CD4-positive, alpha-beta T cell treated with Interleukin-2 at 100 ng/mL for 4 hours (primary cell): Measurements from ENCODE around the gene DYRK2.
"Not testable (repeated sequence)": the region's sequence is repeated elsewhere in the genome, so short reads cannot be mapped to it uniquely, and the experiment has no call there.

Experiments used
- DNase-seq: peaks from one replicate; pipeline ENCODE4 v3.0.0-alpha.2; 2020; ENCODE audit warnings: low spot score

DYRK2 gene

DNA sequence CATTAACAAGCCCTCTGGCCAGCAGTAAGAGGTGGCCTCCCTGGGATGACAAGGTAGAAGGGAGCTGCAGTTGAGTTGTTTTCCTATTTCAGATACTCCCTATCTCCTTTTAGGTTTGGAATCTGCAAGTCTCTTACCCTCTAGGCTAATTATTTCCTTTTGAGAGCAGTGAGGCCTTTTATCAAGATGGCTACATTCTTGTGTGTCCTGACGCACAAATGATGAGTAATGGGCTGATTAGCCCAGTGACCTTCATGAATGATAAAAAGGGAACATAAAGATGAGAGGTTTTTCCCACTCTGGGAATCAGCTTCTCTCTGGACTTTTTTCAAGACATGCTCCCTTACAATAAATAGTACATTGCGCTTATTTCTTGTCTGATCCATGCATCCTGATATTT, 22.9 kb downstream of the DYRK2 start:
- no peak for DNase-seq

DNA sequence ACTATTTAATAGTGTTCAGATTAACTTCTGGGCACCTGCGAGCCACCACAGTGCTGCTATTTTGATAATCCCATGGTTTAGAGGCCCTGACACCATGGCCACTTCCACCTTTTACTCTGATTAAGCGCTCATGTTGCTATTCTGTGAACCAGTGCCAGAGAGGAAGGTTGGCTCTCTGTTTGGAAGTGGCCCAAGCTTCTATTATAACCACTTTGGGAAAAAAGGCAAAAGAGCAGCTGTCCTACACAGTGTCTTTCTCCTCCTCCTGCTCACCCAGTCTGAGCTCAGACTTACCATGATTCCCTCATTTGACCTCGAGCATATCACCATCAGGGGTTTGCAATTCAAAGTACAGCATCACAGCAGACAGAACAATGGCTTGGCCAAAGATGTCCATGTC, 23.3 kb downstream of the DYRK2 start:
- no peak for DNase-seq

DNA sequence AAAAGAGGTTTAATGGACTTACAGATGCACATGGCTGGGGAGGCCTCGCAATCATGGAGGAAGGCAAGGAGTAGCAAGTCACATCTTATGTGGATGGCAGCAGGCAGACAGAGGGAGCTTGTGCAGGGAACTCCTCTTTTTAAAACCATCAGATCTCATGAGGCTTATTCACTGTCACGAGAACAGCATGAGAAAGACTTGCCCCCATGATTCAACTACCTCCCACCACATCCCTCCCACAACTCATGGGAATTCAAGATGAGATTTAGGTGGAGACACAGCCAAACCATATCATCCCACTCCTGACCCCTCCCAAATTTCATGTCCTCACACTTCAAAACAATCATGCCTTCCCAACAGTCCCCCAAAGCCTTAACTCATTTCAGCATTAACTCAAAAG, 24.0 kb downstream of the DYRK2 start:
- DNase-seq: not testable (repeated sequence)

DNA sequence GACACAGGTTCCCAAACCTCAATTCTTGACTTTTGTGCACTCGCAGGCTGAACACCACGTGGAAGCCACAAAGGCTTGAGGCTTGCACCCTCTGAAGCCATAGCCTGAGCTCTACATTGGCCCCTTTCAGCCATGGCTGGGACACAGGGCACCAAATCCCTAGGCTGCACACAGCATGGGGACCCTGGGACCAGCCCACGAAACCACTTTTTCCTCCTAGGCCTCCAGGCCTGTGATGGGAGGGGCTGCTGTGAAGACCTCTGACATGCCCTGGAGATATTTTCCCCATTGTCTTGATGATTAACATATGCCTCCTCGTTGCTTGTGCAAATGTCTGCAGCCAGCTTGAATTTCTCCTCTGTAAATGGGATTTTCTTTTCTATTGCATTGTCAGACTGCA, 25.0 kb downstream of the DYRK2 start:
- DNase-seq: not testable (repeated sequence)

DNA sequence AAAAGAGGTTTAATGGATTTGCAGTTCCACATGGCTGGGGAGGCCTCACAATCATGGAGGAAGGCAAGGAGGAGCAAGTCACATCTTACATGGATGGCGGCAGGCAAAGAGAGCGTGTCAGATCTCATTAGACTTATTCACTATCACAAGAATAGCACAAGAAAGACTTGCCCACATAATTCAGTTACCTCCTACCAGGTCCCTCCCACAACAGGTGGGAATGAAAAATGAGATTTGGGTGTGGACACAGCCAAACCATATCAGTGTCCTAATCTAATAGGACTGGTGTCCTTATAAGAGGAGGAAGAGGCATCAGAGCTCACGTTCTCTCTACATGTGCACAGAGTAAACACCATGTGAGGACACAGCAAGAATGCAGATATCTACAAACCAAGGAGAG, 25.9 kb downstream of the DYRK2 start:
- no peak for DNase-seq

DNA sequence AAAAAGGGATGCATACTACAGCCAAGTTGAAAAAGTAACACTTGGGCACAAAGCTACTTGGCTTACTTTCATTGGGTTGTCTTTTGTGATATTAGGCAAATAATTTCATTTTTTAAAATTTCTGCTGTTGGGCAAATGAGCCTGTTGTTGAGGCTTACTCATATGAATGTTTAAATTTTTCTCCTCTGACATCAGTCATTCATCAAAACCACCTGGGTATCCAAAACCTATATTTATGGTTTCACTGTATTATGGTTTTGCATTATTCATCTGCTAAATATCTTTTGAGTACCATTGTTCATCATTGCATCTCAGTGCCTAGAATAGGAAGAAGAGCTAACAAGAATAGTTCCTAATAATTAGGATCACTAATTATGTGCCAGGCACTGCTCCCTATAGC, 28.1 kb downstream of the DYRK2 start:
- no peak for DNase-seq

DNA sequence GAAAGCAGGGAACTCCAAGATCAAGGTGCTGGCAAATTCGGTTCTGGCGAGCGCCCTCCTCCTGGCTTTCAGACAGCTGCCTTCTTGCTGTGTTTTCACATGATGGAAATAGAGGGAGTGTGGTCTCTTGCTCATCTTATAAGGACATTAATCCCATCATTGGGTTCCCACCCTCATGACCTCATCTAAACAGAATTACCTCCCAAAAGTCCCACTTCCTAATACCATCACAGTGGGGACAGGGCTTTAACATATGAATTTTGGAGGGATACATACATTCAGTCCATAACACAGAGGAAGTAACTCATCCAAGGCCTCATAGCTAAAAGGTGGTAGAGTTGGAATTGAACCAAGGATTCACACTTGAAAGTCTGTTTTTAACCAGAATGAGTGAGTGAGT, 28.6 kb downstream of the DYRK2 start:
- DNase-seq: no peak

DNA sequence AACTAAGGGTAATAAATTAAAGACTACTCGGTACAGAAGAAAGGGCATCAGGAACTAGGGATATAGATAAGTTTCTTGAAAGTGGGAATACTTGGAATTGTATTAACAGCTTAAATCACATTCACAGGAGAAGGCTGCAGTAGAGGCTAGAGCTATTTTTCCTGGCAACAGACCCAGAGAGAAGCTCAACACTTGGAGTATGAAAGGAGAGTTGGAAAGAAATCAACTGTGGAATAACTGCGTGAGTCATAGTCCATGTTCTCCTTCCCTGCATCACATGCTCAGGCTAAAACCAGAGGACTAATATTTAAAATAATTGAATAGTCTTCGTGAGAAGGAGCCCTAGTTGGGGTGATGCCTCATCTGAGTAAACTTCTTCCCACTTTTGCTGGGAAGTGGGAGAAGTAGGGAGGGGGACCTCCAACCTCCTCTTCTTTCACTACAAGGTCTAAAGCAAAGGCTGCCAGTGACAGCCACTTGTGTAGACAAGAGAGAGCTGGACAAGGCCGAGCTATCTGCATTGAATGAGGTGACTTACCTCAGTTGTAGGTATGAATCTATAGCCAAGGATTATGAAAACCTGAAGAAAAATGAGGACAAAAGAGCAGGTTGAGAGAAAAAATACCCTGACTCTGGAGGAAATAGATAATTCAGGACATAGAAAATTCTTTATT, 32.7 kb downstream of the DYRK2 start:
- no peak for DNase-seq

DNA sequence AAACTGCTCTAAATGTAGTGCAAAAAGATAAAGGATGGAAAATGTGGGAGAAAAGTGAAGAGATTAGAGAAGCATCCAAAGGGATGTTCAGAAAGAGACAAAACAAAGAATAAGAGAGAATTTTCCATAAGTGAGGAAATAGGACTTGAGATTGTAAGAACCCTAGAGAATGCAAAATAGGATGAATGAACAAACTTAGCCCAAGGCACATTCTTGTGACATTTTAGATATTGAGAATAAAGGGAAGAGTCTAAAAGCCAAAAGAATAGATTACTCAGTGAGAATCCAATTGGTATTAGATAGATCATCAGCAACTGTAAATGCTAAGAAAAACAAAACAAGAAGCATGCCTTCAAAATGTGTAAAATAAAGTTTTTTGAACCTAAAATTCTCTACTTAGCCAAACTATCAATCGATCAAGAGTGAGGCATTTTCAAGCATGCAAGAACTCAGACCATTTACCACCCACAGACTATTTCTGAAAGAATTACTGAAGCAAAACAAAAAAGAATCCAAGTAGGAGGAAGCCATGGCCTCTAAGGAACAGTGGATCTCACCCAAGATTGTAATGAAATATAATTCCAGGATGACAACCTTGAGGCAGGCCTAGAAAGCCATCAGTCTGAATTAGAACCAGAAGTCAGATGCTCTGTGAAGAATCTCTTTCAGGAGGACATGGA, 33.5 kb downstream of the DYRK2 start:
- no peak for DNase-seq

DNA sequence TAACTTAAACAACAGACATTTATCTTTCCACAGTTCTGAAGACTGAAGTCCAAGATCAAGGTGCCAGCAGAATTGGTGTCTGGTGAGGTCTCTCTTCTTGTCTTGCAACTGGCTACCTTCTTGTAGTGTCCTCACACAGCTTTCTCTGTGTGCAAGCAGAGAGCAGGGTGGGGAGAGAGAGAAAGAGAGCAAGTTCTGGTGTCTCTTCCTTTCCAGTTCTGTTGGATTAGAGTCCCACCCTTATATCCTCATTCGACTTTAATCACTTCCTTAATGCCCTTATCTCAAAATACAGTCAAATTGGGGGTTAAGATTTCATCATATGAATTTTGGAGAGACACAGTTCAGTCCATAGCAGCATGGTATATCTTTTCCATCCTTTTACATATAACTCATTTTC, 40.8 kb downstream of the DYRK2 start:
- DNase-seq: no peak

DNA sequence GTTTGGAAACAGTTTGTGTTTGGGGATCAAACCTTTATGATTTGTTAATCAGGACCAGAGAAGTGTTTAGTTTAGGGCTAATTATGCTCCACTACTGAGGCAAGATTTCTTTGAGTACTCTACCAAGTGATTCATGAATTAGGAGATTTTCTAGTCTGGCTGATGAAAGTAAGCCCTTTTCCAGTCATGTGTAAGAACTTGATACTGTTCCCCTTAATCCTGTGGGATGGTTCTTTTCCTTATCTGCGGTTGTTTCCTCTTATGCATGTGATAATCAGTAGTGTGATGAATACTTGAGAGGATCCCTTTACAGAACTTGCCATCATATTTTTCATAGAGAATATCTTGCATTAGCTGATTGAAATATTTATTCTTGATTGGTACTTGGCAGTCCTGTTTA, 42.1 kb downstream of the DYRK2 start:
- no peak for DNase-seq

DNA sequence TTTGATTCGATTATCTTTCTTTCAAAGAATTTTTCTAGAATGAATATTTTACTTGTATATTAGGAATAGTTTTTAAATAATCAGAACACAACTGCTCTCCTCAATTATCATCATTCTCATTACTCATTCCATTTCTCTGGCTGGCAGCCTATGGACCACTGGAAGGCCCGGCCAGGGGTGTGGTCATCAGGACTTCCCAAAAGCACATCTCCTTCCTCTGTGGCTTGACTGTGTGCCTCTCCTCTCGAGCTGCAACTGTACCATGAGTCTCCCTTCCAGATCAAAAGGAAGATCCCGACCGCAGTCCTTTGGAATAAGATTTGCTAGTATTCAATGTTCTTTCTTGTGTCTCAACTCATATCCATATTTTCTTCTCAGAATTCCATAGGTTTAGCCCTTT, 42.7 kb downstream of the DYRK2 start:
- no peak for DNase-seq

DNA sequence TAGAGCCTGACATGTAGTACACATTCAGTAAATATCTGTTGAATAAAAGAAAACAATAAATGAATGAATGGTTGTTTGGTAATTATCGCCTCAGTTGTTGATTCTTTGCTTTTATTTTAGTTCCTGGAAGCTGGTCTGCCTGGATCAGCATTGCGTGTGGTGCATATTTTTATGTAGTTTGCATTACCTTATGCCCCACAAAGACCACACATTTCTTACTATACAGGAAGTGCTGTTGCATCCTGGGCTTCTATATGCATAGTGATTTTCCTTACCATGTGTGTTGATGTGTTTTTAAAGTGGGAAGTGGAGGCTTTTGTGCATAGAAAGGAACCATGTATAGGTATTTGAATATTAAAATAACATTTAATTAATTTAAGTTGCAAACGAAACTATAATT, 43.6 kb downstream of the DYRK2 start:
- DNase-seq: no peak

DNA sequence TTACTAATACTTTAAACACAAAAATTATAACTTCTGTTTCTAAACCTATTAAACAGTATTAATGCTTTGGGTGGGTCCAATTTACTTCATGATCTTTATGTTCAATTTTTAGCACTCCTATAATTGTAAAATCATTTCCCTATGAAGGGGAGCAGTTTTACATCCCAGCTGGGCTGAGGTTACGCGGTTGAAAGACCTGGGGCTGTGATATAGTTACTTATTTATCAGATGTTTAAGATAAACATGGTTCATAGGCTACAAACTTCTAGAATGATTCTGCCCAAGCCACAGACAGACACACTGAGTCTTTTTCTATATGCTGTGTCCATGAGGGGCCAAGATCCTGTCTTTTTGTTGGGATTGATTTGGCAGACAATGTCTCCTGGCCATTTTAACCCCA, 44.4 kb downstream of the DYRK2 start:
- DNase-seq: no peak

DNA sequence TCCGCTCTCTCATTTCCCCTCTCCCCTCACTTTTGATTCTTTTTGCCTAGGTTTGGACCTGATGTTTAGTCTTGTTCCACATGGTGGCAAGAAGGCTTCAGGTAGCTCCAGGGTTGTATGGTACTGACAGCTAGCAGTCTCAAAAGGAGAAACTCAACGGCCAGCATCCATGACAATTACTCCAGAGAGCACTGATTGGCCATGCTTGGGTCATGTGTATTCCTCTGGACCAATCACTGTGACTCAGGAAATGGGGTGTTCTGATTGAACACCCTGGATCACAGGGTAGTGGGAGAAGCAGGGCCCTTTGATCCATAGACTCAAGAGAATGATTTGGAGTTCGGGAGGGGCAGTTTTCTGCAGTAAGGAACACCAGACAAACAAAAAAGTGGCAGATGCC, 45.3 kb downstream of the DYRK2 start:
- no peak for DNase-seq

DNA sequence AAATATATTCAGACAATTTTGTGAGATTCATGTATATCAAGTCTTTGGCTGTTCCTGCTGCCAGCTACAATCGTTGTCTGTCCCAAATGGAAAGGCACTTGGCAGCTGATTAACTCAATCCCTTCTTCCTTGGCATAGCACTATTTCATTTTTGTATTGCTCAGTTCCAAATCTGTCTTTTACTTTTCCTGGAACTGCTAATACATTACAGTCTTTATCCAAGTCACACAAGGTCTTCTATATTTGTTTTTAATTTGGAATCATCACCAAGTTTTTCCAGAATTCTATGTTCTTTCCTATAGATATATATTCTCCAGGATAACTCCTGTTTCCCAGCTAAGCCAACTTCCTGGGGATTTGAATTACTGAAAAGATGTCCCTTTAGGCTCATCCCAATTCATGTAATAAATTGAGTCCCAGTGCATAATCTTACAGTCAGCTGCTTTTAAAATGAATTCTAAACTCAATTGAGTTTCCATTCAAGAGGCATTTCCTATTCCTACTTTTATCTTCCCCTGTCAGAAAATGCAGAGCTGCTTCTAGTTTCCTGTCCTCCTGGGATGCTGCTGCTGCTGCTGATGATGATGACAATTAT, 45.9 kb downstream of the DYRK2 start:
- no peak for DNase-seq

DNA sequence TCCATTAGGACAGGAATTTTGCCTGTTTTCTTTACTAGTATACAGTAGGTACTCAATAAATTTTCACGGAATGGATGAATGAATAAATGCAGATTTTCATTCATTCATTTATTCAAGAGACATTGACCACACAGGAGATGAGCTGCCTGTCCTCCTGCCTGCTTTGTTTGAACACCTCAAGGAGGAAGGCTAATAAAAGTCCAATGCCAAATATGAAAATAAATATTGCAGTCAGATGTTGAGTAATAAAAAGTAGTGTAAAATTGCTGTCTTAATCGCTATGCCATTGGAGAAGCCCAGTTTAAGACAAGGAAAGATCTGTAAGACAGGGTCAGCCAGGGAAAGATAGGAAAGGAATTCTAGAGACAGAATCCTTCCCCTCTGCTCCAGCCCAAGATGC, 47.4 kb downstream of the DYRK2 start:
- no peak for DNase-seq

DNA sequence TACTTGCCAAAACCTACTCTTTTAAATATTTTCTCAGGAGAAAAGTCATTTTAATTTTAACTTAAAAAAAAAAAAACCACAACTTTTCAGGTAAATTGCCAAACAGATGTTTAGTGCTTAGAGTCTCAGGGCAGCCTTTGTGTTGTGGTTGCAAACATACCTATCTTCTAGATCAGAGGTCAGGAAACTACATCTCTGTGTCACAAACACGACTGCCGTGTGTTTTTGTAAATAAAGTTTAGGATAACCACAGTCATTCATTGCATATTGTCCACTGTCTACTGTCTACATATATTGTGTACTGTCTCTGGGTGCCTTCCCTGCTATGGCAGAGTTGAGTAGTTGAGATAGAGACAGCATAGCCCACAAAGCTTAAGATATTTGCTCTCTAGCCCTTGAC, 48.9 kb downstream of the DYRK2 start:
- DNase-seq: peak; percentile 50

DNA sequence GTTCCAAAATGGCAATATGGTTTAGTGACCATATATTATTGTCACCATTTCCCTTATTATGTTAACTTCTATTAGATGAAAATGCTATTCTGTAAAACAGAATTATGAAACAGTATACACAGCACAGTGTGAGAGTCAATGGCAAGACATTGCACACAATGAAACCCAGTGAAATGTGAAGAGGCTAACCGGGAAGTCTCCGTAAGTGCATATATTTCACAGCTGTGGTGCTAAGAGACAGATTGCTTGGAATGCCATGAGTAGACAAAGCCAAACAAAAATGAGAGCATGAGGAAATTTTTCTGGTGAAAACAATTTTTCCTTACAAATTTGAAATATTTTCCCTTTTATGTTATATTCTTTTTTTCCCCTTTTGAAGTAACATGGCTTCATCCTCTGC, 49.4 kb downstream of the DYRK2 start:
- DNase-seq: no peak

DNA sequence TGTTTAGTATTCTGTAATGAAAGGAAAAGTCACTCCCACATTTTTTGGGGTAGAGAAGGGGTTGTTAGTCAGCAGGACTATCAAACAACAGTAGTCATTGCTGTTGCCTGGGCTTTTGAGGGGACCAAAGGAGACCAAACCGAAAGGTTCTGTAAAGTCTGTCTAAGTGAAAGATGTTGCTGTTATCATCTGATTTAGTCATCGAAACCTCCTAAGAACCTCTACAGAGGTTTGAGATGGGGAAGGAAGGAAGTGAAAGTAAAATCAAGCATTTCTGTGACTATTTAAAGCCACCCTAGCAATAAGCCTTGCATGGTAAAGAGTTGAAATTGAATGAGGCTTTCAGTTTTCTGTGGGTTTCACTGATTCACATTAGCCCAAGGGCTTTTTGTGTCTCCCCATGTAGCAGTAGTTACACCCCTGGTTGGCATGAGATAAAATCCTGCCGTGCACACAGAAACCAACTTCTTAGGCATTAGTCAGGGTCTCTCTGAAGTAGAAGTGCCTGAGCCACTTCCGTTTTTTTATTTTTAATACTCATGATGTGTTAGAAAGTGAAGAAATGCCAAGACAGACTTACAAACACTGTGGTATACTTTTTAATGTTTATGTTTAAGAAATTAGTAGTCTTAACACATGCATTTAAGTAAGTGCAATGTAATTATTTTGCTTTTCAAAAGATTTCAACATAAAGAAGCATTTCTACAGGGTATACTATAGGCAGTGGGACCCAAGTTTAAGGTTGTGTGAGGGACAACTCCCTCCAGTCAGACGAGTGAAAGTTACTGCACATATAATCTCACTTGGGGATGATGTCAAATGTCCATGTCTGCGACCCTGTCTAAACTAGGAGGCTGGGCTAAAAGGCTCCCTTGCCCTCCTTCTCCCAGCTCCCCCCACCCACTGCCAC, 50.4 kb downstream of the DYRK2 start:
- DNase-seq: peak; percentile 84

DNA sequence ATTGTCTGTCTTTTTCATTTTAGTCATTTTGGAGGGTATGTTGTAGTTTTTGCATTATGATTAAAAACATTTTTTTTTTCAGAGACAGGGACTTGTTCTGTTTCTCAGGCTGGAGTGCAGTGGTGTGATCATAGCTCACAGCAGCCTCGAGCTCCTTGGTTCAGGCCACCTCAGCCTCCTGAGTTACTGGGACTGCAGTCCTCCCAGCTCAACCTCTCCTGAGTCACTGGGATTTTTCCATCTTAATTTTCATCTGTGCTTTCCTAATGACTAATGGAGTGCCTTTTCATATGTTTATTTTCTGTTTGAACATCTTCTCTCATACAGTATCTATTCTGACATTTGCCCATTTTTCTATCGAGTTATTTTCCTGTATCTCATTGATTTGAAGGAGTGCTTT, 52.6 kb downstream of the DYRK2 start:
- DNase-seq: no peak

DNA sequence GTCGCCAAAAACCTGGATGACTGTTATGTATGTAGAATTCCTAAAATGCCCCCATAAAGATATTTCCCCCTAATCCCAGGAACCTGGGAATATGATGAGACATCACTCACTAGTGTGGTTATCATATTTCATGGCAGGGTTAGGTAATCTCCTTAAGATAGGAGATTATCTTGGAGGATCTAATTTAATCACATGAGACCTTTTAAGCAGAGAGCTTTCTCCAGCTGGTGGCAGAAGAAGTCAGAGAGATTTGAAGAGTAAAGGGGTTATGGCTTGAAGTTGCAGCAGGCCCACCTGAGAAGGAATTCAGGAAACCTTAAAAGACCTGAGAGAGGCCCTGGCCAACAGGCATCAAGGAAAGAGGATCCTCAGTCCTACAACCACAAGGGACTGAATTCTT, 53.6 kb downstream of the DYRK2 start:
- DNase-seq: no peak

DNA sequence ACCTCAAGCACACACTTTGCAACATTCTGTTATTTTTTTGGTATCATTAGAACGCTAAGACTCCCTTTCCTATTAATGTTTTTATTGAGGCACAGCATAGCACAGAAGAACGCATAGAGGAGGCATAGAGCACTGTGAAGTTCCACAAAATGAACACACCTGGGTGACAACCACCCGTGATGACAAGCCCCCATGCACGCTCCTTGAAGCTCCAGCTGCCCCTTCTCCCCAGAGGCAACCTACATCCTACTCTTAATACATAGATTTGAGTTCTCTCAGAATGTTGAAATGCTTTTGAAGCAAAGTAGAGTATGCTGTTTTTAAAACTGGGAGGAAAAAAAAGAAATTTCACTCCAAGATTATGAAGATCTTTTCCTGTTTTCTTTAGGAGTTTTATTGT, 55.5 kb downstream of the DYRK2 start:
- DNase-seq: no peak
